ENCODE results near the gene MAT2B.
"Not testable (repeated sequence)": the region's sequence is repeated elsewhere in the genome, so short reads cannot be mapped to it uniquely, and the experiment has no call there.

Gene MAT2B

DNA sequence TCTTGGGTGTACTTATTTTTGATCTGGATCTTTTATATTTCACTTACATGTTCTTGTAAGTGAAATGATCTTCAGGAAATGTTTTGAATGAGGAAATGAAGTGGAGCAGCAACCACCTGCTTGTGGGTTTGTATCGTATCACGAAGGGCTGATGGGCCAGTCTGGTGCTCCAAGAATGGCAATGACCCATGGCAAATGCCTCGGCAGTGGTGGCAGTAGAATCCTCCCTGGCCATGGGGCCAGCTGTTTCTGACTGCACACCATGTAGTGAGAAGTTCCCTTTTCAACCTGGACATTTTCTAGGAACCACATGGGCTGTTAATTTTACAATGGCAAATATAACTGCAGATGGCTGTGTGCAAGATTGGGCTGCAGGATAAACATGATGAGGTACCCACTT lies 29.9 kb downstream of the MAT2B start:
- TF ChIP-seq ZFX (IDR thresholded peaks at IDR 0.05; ENCODE audit: borderline replicate concordance): no peak
- TF ChIP-seq, protein P1, sequence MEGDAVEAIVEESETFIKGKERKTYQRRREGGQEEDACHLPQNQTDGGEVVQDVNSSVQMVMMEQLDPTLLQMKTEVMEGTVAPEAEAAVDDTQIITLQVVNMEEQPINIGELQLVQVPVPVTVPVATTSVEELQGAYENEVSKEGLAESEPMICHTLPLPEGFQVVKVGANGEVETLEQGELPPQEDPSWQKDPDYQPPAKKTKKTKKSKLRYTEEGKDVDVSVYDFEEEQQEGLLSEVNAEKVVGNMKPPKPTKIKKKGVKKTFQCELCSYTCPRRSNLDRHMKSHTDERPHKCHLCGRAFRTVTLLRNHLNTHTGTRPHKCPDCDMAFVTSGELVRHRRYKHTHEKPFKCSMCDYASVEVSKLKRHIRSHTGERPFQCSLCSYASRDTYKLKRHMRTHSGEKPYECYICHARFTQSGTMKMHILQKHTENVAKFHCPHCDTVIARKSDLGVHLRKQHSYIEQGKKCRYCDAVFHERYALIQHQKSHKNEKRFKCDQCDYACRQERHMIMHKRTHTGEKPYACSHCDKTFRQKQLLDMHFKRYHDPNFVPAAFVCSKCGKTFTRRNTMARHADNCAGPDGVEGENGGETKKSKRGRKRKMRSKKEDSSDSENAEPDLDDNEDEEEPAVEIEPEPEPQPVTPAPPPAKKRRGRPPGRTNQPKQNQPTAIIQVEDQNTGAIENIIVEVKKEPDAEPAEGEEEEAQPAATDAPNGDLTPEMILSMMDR (IDR thresholded peaks at IDR 0.05): no peak
- H3K27ac ChIP-seq: no peak overlapping the region

DNA sequence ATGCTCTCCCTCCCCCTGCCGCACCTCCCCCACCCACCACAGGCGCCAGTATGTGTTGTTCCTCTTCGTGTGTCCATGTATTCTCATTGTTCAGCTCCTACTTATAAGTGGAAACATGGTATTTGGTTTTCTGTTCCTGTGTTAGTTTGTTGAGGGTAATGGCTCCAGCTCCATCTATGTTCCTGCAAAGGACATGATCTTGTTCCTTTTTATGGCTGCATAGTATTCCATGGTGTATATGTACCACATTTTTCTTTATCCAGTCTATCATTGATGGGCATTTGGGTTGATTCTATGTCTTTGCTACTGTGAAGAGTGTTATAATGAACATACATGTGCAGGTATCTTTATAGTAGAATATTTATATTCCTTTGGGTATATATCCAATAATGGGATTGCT lies 31.0 kb downstream of the MAT2B start:
- H3K27ac ChIP-seq: not testable (repeated sequence)

DNA sequence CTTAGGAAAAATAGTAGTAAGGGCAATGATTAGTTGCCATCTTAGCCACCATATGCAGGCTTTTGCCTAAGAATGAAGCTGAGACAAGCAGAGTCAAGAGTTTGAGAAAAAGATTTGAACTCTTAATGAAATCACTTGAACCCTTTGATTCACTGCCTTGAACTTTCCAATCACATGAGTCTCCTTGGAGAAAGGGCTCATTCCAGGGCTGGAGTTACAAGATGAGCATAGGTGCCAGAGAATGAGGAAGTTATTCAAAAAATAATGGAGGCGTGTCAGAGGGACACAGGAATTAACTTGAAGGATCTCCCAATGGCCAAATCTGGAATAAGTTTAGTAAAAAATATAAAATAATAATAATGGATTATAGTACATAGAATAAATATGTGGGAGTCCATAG lies 35.3 kb downstream of the MAT2B start:
- no peak overlapping the region for H3K27ac ChIP-seq
- no peak for TF ChIP-seq ZFX (IDR thresholded peaks at IDR 0.05; ENCODE audit: borderline replicate concordance)
- TF ChIP-seq, protein P1 (IDR thresholded peaks at IDR 0.05): no peak

DNA sequence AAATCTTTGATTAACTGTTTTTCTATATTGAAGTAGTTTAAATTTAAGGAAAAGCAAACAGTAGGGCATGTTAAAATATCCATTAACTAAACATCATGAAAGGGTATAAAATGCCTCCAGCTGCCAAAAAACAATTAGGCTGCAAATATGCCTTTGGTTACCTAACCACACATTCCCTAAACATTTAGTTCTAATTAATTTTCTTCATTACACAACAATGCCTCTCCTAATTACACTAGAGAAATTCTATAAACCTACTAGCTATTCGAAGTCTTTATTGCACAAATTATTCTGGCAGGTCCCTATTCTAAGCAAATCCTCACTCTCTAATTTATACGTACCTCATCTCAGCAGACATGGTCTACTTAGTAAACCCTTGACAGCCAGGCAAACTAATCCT lies 37.4 kb downstream of the MAT2B start:
- TF ChIP-seq, protein P1 (IDR thresholded peaks at IDR 0.05): no peak
- TF ChIP-seq ZFX (IDR thresholded peaks at IDR 0.05; ENCODE audit: borderline replicate concordance): no peak
- H3K27ac ChIP-seq: no peak overlapping the region

DNA sequence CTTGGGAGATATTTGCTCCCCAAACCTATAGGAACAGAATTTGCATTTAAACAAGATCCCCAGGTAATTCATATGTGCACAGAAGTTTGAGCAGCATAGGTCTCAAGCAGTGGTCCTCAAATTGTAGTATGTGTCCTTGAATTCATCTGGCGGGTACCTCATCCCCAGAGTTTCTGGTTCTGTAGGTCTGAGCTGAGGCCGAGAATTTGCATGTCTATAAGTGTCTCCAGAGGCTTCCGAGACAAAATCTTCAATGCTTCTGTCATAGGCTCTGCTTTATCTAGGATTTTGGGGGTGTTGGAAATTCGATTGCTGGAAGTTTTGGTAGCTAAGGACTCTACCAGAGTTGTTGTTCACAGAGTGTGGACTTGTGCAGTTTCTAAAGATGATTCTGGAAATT lies 38.6 kb downstream of the MAT2B start:
- TF ChIP-seq, protein P1 (IDR thresholded peaks at IDR 0.05): no peak
- no peak for TF ChIP-seq ZFX (IDR thresholded peaks at IDR 0.05; ENCODE audit: borderline replicate concordance)
- H3K27ac ChIP-seq: no peak overlapping the region

DNA sequence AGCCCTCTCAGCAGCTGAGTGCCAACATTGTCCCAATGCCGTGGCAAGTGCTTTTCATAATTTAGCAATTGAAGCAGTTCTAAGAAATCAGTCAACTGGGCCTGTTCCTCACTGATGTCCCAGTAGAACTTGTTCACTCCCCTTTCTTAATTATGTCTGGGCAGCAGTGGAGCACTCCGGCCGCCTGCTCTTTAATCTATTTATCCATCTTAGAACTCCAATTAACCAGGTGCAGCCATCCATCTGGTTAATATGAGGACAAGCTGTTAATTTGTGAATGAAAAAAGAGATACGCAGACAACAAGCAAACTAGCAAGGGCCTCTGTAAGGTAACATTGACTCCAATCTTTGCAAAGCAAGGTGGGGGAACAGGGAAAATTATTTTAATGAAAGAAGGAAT lies 39.4 kb downstream of the MAT2B start:
- TF ChIP-seq, protein P1 (IDR thresholded peaks at IDR 0.05): no peak
- no peak for TF ChIP-seq ZFX (IDR thresholded peaks at IDR 0.05; ENCODE audit: borderline replicate concordance)
- H3K27ac ChIP-seq: no peak overlapping the region

DNA sequence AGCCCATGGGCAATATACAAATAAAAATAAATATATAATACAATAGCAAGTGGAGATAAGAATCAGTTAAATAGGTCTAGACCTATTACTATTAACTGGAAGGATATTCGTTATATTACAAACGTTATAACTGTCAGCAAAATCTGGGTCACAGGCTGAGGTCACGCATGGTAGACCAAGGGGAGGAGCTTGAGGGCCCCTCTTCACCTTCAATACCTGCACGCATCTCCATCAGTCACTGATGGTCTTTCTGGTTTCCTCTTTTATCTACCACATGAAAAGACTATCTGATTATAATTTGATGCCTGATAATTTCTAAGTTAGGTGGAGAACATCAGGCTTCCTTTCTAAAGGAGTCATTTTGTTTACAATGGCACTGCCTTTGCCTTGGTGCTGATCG lies 43.2 kb downstream of the MAT2B start:
- no peak for TF ChIP-seq ZFX (IDR thresholded peaks at IDR 0.05; ENCODE audit: borderline replicate concordance)
- TF ChIP-seq, protein P1 (IDR thresholded peaks at IDR 0.05): no peak
- no peak overlapping the region for H3K27ac ChIP-seq

DNA sequence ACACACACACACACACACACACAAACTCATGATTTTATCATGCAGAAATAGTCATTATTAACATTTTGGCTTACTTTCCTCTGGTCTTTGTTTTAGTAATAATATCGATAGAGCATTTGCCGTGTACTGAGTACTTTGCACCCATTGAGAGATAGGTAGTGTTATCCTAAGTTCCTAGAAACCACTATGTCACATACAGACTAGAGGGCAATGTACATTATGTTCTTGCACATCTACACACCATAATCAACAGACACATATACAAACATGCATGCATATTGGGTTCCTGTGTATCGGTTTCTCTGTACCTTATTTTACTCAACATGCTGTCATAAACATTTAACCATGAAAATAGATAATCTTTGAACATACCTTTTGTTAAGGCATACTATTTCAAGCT lies 45.7 kb downstream of the MAT2B start:
- TF ChIP-seq ZFX (IDR thresholded peaks at IDR 0.05; ENCODE audit: borderline replicate concordance): no peak
- TF ChIP-seq, protein P1 (IDR thresholded peaks at IDR 0.05): no peak
- no peak overlapping the region for H3K27ac ChIP-seq

All from 22Rv1 (cell line).